ENCODE results near the gene ANO7. TPM values are rescaled to one million over a fixed set of nuclear protein-coding genes. Genes with fewer than 3 reads are reported as not detected.

The ANO7 gene
- 2.6 TPM for polyA plus RNA-seq (2012; ENCODE audit: insufficient read length, low read depth)

- no peak for TF ChIP-seq POLR2AphosphoS5 (IDR thresholded peaks at IDR 0.05; ENCODE audit: low read depth, low read length)
- no peak for TF ChIP-seq SIN3A (IDR thresholded peaks at IDR 0.05; ENCODE audit: borderline replicate concordance, insufficient read depth, low read length)
- TF ChIP-seq FOXP2 (optimal IDR thresholded peaks at IDR 0.05; ENCODE audit: borderline replicate concordance, extremely low read depth, extremely low read length, insufficient read depth), result no peak
- no peak for TF ChIP-seq TAF1 (IDR thresholded peaks at IDR 0.05; ENCODE audit: borderline replicate concordance, insufficient read depth, low read length)
- TF ChIP-seq, protein P1, sequence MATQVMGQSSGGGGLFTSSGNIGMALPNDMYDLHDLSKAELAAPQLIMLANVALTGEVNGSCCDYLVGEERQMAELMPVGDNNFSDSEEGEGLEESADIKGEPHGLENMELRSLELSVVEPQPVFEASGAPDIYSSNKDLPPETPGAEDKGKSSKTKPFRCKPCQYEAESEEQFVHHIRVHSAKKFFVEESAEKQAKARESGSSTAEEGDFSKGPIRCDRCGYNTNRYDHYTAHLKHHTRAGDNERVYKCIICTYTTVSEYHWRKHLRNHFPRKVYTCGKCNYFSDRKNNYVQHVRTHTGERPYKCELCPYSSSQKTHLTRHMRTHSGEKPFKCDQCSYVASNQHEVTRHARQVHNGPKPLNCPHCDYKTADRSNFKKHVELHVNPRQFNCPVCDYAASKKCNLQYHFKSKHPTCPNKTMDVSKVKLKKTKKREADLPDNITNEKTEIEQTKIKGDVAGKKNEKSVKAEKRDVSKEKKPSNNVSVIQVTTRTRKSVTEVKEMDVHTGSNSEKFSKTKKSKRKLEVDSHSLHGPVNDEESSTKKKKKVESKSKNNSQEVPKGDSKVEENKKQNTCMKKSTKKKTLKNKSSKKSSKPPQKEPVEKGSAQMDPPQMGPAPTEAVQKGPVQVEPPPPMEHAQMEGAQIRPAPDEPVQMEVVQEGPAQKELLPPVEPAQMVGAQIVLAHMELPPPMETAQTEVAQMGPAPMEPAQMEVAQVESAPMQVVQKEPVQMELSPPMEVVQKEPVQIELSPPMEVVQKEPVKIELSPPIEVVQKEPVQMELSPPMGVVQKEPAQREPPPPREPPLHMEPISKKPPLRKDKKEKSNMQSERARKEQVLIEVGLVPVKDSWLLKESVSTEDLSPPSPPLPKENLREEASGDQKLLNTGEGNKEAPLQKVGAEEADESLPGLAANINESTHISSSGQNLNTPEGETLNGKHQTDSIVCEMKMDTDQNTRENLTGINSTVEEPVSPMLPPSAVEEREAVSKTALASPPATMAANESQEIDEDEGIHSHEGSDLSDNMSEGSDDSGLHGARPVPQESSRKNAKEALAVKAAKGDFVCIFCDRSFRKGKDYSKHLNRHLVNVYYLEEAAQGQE (IDR thresholded peaks at IDR 0.05; ENCODE audit: insufficient read depth in 1 of 2, low read depth in 2 of 2, low read length in 2 of 2), result no peak
Observed at GRCh38 chr2:241188361-241189092, at the start of gene ANO7. Gene ANO7 (plus strand): TSS chr2:241188677. CDS start chr2:241190064, 1,387 bp downstream.

DNA sequence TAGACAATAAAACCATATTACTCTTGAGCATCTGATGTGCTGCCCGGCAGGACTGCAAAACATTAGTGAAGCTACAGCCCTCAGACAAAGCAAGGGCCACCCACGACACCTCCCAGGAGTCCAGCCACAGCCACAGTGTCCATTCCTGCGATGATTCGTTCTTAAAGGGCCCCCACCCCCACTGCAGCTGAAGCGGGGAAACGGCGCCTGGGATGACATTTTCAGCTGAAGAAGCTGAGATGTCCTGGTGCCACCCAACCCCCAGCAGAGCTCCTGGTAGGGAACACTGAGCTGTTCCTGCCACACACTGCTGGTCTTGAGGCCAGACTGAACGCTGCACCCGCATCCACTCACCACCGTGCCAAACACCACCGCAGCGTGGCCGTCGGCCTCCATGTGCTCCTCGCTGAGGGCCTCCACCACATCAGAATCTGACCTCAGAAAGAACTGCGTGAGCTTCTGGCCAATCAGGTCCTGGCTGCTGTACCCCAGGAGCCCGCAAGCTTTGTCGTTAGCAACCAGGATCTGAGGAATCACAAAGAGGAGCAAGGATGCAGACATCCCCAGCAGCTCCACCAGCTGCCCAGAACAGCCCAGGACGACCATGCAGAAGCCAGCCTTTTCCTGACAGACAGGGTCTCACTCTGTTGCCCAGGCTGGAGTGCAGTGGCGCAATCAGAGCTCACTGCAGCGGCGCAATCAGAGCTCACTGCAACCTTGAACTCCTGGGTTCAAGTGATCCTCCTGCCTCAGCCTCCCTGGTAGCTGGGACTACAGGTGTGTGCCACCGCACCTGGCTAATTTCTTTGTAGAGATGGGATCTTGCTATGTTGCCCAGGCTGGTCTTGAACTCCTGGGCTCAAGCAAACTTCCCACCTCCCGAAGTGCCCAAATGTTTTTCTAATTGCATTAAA is 48.7 kb upstream of the ANO7 start:
- TF ChIP-seq FOXP2 (optimal IDR thresholded peaks at IDR 0.05; ENCODE audit: borderline replicate concordance, extremely low read depth, extremely low read length, insufficient read depth), result no peak
- no peak for TF ChIP-seq TAF1 (IDR thresholded peaks at IDR 0.05; ENCODE audit: borderline replicate concordance, insufficient read depth, low read length)

GRCh38 chr2:241140445-241140840 is 48.0 kb upstream of the ANO7 start:
- TF ChIP-seq, protein P1 (IDR thresholded peaks at IDR 0.05; ENCODE audit: insufficient read depth in 1 of 2, low read depth in 2 of 2, low read length in 2 of 2), result no peak
- no peak for TF ChIP-seq FOXP2 (optimal IDR thresholded peaks at IDR 0.05; ENCODE audit: borderline replicate concordance, extremely low read depth, extremely low read length, insufficient read depth)
- no peak for TF ChIP-seq POLR2AphosphoS5 (IDR thresholded peaks at IDR 0.05; ENCODE audit: low read depth, low read length)
- no peak for TF ChIP-seq SIN3A (IDR thresholded peaks at IDR 0.05; ENCODE audit: borderline replicate concordance, insufficient read depth, low read length)
- TF ChIP-seq TAF1 (IDR thresholded peaks at IDR 0.05; ENCODE audit: borderline replicate concordance, insufficient read depth, low read length), result no peak

DNA sequence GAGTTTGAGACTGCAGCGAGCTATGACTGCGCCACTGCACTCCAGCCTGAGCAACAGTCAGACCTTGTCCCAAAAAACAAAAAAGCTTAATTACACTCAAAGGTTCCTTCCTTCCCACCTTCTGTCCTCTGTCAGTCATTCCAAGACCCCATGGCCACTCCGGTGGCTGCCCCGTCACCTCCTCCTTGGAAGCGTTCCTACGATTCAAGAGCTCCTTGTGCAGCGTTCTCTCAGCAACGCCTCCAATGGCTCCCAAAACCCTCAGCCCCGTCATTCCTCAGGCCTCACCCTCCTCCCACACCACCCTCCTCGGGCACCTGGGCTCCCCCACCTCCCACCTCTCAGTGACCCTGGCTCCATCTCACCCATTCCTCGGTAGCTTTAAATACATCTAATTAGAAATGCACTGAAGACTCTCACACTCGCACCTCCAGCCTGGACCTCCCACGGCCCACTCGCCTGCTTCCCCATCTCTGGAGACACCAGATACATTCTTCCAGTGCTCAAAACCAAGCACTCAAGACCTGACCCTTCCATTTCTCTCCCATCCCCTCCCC is 47.2 kb upstream of the ANO7 start:
- TF ChIP-seq, protein P1 (IDR thresholded peaks at IDR 0.05; ENCODE audit: insufficient read depth in 1 of 2, low read depth in 2 of 2, low read length in 2 of 2), result no peak
- no peak for TF ChIP-seq POLR2AphosphoS5 (IDR thresholded peaks at IDR 0.05; ENCODE audit: low read depth, low read length)
- TF ChIP-seq FOXP2 (optimal IDR thresholded peaks at IDR 0.05; ENCODE audit: borderline replicate concordance, extremely low read depth, extremely low read length, insufficient read depth), result no peak
- TF ChIP-seq SIN3A (IDR thresholded peaks at IDR 0.05; ENCODE audit: borderline replicate concordance, insufficient read depth, low read length), result no peak
- no peak for TF ChIP-seq TAF1 (IDR thresholded peaks at IDR 0.05; ENCODE audit: borderline replicate concordance, insufficient read depth, low read length)

DNA sequence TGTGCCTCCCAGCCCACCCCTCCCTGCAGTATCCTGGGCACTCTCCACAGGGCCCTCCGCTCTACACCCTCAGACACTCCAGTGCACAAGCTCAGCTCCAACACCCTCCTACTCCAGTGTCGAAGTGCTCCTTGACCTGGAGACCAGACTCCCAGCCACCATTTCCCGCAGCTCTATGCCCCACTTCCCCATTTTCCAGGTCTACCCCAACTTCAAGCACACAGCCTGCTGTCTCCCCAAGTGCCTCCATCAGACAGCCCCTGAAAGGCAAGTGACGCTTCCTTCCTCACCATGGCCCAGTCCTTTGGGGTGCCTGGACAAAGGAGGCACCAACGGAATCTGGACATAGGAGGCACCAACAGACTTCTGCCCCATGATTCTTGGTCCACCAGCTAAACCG is 46.4 kb upstream of the ANO7 start:
- TF ChIP-seq, protein P1 (IDR thresholded peaks at IDR 0.05; ENCODE audit: insufficient read depth in 1 of 2, low read depth in 2 of 2, low read length in 2 of 2), result no peak
- TF ChIP-seq TAF1 (IDR thresholded peaks at IDR 0.05; ENCODE audit: borderline replicate concordance, insufficient read depth, low read length) (no peak), POLR2AphosphoS5 (IDR thresholded peaks at IDR 0.05; ENCODE audit: low read depth, low read length) (no peak), FOXP2 (optimal IDR thresholded peaks at IDR 0.05; ENCODE audit: borderline replicate concordance, extremely low read depth, extremely low read length, insufficient read depth) (no peak), SIN3A (IDR thresholded peaks at IDR 0.05; ENCODE audit: borderline replicate concordance, insufficient read depth, low read length) (no peak)
